ENCODE measurements around the gene CD40LG.

DNA sequence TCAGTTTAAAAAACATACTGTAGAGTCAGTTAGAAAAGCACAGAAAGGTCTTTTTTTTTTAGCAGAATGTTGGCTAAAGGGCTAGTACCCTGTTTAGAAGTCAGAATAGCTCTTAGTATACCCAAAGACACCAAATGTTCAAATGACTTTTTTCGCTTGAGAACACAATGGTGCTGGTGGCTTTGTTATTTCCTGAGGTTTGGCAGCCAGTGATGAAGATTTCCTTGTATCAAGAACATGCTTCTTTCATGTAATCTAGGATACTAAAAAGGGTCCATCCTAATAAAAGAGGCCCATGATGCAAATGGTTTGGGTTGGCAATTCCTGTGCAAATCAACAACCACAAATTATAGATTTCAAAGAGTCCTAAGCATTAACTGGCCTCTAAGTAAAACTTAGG, 21.1 kb upstream of the CD40LG start:
- TF ChIP-seq EP300 (conservative IDR thresholded peaks at IDR 0.05; ENCODE audit: poor library complexity, severe bottlenecking) (no peak), EZH2 (IDR thresholded peaks at IDR 0.05; ENCODE audit: borderline replicate concordance, insufficient read depth, low read length, poor library complexity, severe bottlenecking) (no peak), TAF1 (IDR thresholded peaks at IDR 0.05; ENCODE audit: low read depth) (no peak), POLR2AphosphoS5 (IDR thresholded peaks at IDR 0.05) (no peak), MXI1 (conservative IDR thresholded peaks at IDR 0.05; ENCODE audit: poor library complexity, severe bottlenecking) (no peak), REST (IDR thresholded peaks at IDR 0.05; ENCODE audit: borderline replicate concordance) (no peak), SMC3 (conservative IDR thresholded peaks at IDR 0.05; ENCODE audit: poor library complexity) (no peak), RAD21 (conservative IDR thresholded peaks at IDR 0.05) (no peak)
- TF ChIP-seq, protein P1, sequence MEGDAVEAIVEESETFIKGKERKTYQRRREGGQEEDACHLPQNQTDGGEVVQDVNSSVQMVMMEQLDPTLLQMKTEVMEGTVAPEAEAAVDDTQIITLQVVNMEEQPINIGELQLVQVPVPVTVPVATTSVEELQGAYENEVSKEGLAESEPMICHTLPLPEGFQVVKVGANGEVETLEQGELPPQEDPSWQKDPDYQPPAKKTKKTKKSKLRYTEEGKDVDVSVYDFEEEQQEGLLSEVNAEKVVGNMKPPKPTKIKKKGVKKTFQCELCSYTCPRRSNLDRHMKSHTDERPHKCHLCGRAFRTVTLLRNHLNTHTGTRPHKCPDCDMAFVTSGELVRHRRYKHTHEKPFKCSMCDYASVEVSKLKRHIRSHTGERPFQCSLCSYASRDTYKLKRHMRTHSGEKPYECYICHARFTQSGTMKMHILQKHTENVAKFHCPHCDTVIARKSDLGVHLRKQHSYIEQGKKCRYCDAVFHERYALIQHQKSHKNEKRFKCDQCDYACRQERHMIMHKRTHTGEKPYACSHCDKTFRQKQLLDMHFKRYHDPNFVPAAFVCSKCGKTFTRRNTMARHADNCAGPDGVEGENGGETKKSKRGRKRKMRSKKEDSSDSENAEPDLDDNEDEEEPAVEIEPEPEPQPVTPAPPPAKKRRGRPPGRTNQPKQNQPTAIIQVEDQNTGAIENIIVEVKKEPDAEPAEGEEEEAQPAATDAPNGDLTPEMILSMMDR (IDR thresholded peaks at IDR 0.05; ENCODE audit: poor library complexity, severe bottlenecking), result no peak
